ENCODE results near the gene KIFC1. TPM values are rescaled to one million over a fixed set of nuclear protein-coding genes. Genes with fewer than 3 reads are reported as not detected.

Gene KIFC1
- total and polyA plus RNA-seq, 9 of the 15 experiments (the other 6 are each of a cell fraction or from before 2014, with no cell fraction given), result 1.3 to 95.2 (median 76.9) TPM

DNA sequence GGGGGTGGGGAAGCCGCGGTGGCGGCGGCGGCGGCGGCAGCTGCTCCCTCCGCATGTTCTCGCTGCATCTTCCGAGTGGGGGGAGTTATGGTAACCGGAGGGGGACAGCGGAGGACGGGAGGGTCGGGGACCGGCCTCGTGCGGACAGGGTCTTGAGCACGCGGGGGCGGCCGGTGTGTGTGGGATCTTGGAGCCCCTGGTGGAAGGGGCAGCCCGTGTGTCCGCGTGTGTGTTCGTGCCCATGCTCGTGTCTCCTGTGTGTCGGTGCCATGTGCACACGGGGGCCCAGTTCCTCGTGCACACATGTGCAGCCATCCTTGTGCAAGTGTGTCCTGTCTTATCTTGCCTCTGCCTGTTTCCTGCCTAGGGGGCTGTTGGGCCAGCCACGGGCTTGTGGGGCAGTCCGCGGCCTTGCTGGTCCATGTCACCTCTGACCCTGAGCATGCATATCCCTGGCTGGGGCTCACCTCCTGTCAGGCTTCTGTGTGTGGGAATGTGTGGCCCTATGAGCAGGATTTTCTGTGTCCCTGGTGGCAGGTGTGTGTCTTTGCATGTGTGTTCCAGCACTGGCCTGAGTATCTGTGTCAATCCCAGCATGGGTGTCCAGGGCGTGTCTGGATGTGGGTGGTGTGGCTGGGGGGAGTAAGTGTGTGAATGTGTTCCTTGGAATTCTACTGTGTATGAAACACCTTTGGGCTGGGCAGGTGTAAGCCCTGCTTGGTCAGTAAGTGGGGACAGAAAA is 36.8 kb downstream of the KIFC1 start (continued):
- TF ChIP-seq, protein P1, sequence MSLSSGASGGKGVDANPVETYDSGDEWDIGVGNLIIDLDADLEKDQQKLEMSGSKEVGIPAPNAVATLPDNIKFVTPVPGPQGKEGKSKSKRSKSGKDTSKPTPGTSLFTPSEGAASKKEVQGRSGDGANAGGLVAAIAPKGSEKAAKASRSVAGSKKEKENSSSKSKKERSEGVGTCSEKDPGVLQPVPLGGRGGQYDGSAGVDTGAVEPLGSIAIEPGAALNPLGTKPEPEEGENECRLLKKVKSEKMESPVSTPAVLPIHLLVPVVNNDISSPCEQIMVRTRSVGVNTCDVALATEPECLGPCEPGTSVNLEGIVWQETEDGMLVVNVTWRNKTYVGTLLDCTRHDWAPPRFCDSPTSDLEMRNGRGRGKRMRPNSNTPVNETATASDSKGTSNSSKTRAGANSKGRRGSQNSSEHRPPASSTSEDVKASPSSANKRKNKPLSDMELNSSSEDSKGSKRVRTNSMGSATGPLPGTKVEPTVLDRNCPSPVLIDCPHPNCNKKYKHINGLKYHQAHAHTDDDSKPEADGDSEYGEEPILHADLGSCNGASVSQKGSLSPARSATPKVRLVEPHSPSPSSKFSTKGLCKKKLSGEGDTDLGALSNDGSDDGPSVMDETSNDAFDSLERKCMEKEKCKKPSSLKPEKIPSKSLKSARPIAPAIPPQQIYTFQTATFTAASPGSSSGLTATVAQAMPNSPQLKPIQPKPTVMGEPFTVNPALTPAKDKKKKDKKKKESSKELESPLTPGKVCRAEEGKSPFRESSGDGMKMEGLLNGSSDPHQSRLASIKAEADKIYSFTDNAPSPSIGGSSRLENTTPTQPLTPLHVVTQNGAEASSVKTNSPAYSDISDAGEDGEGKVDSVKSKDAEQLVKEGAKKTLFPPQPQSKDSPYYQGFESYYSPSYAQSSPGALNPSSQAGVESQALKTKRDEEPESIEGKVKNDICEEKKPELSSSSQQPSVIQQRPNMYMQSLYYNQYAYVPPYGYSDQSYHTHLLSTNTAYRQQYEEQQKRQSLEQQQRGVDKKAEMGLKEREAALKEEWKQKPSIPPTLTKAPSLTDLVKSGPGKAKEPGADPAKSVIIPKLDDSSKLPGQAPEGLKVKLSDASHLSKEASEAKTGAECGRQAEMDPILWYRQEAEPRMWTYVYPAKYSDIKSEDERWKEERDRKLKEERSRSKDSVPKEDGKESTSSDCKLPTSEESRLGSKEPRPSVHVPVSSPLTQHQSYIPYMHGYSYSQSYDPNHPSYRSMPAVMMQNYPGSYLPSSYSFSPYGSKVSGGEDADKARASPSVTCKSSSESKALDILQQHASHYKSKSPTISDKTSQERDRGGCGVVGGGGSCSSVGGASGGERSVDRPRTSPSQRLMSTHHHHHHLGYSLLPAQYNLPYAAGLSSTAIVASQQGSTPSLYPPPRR (CRISPR knock-in tag; IDR thresholded peaks at IDR 0.05; ENCODE audit: borderline replicate concordance), result peak; percentile 91; the same call in 1 of the 2 replicates
- TF ChIP-seq ZHX1 (conservative IDR thresholded peaks at IDR 0.05; ENCODE audit: low read length), result no peak
- peak; percentile 40; the same call in 1 of the 2 replicates for TF ChIP-seq SUPT5H (IDR thresholded peaks at IDR 0.05)
- peak; percentile 10; the same call in 1 of the 2 replicates for TF ChIP-seq NFIC (IDR thresholded peaks at IDR 0.05)
- TF ChIP-seq, protein P2, sequence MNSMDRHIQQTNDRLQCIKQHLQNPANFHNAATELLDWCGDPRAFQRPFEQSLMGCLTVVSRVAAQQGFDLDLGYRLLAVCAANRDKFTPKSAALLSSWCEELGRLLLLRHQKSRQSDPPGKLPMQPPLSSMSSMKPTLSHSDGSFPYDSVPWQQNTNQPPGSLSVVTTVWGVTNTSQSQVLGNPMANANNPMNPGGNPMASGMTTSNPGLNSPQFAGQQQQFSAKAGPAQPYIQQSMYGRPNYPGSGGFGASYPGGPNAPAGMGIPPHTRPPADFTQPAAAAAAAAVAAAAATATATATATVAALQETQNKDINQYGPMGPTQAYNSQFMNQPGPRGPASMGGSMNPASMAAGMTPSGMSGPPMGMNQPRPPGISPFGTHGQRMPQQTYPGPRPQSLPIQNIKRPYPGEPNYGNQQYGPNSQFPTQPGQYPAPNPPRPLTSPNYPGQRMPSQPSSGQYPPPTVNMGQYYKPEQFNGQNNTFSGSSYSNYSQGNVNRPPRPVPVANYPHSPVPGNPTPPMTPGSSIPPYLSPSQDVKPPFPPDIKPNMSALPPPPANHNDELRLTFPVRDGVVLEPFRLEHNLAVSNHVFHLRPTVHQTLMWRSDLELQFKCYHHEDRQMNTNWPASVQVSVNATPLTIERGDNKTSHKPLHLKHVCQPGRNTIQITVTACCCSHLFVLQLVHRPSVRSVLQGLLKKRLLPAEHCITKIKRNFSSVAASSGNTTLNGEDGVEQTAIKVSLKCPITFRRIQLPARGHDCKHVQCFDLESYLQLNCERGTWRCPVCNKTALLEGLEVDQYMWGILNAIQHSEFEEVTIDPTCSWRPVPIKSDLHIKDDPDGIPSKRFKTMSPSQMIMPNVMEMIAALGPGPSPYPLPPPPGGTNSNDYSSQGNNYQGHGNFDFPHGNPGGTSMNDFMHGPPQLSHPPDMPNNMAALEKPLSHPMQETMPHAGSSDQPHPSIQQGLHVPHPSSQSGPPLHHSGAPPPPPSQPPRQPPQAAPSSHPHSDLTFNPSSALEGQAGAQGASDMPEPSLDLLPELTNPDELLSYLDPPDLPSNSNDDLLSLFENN (IDR thresholded peaks at IDR 0.05; ENCODE audit: low read depth in 2 of 2, low read length in 2 of 2), result 0 out of 4 replicates have a peak, but pooled peaks of 1 of the 2 experiments have one; percentile 15
- peak; percentile 40; the same call in 1 of the 2 replicates for TF ChIP-seq NCOR1 (IDR thresholded peaks at IDR 0.05)
- TF ChIP-seq, protein P3, sequence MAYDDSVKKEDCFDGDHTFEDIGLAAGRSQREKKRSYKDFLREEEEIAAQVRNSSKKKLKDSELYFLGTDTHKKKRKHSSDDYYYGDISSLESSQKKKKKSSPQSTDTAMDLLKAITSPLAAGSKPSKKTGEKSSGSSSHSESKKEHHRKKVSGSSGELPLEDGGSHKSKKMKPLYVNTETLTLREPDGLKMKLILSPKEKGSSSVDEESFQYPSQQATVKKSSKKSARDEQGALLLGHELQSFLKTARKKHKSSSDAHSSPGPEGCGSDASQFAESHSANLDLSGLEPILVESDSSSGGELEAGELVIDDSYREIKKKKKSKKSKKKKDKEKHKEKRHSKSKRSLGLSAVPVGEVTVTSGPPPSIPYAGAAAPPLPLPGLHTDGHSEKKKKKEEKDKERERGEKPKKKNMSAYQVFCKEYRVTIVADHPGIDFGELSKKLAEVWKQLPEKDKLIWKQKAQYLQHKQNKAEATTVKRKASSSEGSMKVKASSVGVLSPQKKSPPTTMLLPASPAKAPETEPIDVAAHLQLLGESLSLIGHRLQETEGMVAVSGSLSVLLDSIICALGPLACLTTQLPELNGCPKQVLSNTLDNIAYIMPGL (CRISPR knock-in tag; IDR thresholded peaks at IDR 0.05), result peak; percentile 99
- TF ChIP-seq ZNF639 (CRISPR knock-in tag; conservative IDR thresholded peaks at IDR 0.05 in 1 of 2, IDR thresholded peaks at IDR 0.05 in 1 of 2), result peak in 1 of 2 experiments; percentile 3; a peak in 1 of 4 replicates
- TF ChIP-seq XRCC5 (IDR thresholded peaks at IDR 0.05; ENCODE audit: low read depth, low read length), result 0 out of 2 replicates have a peak, but pooled peaks have one; percentile 12
- peak; percentile 62; the same call in 1 of the 2 replicates for TF ChIP-seq KDM2B (CRISPR knock-in tag; IDR thresholded peaks at IDR 0.05)
